H4 (cell line): ENCODE measurements around the gene CAPN12. TPM values are rescaled to one million over a fixed set of nuclear protein-coding genes. Genes with fewer than 3 reads are reported as not detected.
"Not testable (repeated sequence)": the region's sequence is repeated elsewhere in the genome, so short reads cannot be mapped to it uniquely, and the experiment has no call there.

ENCODE experiments used
- DNase-seq: peaks from one replicate; pipeline ENCODE4 v3.0.0-alpha.2; 2015; ENCODE audit warnings: low spot score
- total RNA-seq: library from RNA; depleted of rRNA; stranded (reverse); fragments of >200 nt; shearing (Covaris generic); gene quantifications from 2 replicates; pipeline ENCODE4 v1.2.3, GENCODE V29; 2014

Gene CAPN12
- total RNA-seq, 1 experiment from 2014 or later: not detected

DNA sequence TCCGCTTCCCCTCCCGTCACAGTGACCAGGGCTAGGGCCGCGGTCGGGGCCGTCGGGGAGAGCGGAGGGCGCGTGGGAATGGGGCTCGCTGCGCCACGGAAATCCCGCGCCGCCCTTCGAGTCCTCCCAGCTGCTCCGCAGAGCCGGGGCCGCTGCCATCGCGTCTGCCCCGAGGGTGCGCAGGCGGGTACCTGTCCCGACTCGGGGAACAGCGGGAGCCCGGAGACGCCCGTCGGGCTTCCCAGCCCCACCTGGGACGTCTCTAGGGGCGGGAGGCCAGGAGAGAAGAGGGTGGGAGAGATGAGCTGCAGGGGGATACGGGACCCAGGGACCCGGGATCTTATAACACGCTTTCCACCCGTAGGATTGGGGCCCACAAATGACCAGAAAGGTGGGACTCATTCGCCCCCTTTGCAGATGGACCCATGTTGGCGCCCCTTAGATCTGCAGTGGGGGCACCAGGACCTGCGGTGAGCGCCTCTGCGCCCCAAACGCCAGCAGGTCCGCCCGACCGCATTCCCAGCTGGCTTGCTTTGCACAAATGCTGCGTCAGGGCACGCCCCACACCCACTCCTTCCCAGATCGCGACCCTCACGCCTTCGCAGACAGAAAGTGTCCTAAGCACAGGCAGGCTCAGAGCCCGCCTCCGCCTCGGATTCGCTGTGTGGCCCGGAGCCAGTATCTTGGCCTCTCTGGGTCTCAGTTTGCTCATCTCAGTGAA, 26.1 kb upstream of the CAPN12 start:
- DNase-seq: not testable (repeated sequence)

DNA sequence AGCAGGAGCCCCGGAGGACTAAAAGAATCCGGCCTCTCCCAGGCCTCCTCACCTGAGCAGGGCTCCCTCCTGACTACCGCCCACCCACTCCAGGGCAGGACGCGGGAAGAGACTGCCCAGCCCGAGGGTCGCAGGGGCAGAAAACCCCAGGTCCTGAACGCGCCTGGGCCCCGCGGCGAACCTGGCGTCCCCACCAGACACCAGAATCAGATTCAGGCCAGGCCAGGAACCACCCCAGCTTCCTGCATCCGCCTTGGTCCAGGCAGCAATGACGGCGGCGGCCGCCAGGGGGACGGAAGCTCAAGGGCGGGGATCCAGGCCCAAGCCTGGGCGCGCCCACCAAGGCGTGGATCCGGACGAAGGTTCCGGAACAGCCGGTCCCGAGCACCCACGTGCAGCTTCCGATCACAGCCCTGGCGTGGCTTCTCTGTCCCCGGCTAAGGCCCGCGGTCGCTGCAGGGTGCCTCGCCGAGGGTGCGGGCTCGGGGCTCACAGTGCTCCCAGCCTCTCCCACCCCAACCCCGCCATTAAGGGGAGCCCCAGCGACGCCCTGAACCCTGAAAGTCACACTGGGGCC, 25.4 kb upstream of the CAPN12 start:
- no peak for DNase-seq

DNA sequence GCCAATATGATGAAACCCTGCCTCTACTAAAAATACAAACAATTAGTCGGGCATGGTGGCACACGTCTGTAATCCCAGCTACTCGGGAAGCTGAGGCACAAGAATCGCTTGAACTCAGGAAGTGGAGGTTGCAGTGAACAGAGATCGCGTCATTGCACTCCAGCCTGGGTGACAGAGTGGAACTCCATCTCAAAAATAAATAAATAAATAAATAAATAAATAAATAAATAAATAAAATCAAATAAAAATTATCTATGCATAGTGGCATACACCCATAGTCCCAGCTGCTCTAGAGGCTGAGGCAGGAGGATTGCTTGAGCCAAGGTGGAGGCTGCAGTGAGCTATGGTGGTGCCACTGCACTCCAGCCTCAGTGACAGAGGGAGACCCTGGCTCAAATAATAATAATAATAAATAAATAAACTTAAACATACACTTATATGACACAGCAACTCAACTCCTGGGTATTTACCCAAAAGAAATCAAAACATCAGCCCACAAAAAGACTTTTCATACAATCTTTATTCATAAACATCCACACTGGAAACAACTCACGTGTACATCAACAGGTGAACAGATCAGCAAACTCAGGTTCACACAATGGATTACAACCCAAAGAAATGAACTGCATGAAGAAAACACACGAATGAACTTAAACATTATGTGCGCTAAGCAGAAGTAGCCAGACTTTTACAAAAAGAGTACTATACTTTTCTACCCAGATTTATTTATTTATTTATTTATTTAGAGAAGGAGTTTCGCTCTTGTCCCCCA, 22.2 kb upstream of the CAPN12 start:
- no peak for DNase-seq

DNA sequence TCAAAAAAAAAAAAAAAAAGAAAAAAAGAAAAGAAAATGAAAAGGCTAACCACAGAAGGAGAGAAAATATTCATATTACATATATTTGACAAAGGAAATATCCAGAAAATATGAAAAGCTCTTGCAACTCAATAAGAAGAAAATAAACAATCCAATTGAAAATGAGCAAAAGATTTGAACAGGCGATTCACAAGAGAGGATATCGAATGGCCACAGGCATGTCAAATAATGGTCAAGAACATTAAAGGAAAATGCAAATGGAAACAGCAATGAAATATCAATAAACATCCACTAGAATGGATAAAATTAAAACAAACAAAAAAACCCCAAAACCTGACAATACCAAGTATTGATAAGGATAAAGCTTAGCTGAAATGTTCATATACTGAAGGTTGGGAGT, 20.9 kb upstream of the CAPN12 start:
- DNase-seq: no peak

DNA sequence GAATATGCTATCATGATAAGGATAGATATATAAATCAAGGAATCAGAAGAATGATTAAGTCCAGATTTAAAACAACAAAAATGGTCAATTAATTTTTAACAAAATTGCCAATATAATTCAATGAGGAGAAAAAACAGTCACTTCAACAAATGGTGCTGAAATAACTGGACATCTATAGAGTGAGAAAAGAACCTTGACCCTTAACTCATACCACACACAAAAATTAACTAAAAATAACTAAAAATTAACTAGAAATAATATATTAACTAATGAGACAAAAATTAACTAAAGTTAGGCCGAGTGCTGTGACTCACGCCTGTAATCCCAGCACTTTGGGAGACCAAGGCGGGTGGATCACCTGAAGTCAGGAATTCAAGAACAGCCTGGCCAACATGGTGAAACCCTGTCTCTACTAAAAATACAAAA, 19.5 kb upstream of the CAPN12 start:
- DNase-seq: no peak

DNA sequence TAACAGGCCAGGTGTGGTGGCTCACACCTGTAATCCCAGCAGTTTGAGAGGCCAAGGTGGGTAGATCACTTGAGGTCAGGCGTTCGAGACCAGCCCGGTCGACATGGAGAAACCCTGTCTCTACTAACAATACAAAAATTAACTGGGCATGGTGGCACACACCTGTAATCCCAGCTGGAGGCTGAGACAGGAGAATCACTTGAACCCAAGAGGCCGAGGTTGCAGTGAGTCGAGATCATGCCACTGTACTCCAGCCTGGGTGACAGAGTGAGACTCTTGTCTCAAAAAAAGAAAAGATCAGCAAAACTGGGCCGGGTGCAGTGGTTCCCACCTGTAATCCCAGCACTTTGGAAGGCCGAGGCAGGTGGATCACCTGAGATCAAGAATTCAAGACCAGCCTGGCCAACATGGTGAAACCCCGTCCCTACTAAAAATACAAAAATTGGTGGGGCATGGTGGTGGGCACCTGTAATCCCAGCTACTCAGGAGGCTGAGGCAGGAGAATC, 17.7 kb upstream of the CAPN12 start:
- not testable (repeated sequence) for DNase-seq

DNA sequence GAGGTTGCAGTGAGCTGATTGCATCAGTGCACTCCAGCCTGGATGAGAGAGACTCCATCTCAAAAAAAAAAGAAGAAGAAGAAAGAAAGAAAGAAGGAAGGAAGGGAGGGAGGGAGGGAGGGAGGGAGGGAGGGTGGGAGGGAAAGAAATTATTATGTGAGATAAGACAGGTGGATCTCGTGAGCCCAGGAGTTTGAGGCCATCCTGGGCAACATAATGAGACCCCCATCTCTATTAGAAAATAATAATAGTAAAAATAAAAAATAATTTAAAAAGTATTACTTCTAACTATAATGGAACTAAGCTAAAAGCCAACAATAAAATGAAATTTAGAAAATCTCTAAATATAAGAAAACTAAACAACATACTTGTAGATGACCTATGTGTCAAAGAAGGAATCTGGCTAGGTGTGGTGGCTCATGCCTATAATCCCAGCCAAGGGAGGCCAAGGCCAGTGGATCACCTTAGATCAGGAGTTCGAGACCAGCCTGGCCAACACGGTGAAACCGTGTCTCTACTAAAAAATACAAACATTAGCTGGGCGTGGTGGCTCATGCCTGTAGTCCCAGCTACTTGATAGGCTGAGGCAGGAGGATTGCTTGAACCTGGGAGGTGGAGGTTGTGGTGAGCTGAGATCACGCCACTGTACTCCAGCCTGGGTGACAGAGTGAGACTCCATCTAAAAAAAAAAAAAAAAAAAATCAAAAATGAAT, 16.7 kb upstream of the CAPN12 start:
- not testable (repeated sequence) for DNase-seq

DNA sequence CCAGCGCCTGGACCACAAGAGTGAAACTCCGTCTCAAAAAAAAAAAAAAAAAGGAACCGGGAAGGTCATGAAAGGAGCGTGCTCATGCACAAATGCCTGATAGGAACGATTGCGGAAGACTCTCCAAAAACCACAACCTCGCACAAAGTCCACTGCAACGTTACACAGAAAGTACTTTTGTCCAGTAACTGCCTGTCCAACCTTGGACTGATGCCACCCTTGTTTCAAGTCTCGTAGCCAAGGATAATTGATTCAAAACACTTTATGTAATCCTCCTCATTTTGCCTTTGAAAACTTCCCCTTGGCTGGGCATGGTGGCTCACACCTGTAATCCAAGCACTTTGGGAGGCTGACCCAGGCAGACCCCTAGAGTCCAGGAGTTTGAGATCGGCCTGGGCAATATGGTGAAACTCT, 15.3 kb upstream of the CAPN12 start:
- DNase-seq: no peak

DNA sequence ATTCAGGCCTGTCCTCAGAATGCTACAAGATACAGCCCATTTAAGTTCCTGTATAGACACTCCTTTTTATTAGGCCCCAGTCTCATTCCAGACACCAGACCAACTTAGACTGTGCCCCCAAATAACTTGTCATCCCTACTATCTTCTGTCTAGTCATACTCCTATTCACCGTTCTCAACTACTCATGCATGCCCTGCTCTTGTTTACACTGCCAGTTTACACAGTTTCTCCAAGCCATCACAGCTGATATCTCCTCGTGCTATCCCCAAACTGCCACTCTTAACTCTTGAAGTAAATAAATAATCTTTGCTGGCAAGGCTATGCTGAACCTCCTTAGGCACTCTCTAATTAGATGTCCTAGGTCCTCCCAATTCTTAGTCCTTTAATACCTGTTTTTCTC, 9.9 kb upstream of the CAPN12 start:
- not testable (repeated sequence) for DNase-seq

DNA sequence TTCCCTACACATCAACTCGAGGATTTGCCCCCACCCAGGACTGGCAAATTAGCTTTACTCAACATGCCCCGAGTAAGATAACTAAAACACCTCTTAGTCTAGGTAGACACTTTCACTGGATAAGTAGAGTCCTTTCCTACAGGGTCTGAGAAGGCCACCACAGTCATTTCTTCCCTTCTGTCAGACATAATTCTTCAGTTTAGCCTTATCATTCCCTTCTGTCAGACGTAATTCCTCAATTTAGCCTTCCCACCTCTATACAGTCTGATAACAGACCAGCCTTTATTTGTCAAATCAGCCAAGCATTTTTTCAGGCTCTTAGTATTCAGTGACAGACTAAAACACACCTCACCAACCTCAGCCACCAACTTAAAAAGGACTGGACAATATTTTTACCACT, 9.5 kb upstream of the CAPN12 start:
- DNase-seq: not testable (repeated sequence)

DNA sequence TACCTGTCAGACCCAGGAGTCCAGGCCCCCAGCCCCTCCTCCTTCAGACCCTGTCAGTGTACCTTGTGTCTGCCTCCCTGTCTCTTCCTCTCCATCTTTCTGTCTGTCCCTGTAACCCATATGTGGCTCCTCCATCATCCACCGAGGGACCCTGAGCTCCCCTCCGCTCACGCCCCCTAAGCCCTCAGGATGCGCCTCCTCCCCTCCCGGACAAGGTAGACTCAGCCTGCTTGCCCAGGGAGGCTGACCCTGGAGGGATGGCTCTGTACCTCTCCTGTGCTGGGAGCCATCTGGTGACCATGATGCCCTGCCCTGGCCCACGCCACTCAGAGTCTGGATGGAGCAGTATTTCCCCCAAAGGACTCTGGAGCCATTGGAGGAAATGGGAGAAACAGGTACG, 1.0 kb upstream of the CAPN12 start:
- peak; percentile 21 for DNase-seq

DNA sequence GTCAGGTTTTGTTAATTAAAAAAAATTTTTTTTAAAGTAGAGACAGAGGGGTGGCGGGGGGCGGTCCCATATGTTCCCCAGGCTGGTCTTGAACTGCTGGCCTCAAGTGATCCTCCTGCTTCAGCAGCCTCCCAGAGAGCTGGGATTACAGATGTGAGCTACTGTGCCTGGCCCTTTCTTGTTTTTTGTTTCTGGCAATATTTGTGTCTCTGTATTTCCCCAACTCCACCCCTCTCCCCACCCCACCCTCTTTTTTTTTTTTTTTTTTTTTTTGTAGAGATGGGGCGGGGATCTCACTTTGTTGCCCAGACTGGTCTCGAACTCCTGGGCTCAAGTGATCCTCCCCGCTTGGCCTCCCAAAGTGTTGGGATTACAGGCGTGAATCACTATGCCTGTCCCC, 600 bp upstream of the CAPN12 start:
- DNase-seq: no peak

DNA sequence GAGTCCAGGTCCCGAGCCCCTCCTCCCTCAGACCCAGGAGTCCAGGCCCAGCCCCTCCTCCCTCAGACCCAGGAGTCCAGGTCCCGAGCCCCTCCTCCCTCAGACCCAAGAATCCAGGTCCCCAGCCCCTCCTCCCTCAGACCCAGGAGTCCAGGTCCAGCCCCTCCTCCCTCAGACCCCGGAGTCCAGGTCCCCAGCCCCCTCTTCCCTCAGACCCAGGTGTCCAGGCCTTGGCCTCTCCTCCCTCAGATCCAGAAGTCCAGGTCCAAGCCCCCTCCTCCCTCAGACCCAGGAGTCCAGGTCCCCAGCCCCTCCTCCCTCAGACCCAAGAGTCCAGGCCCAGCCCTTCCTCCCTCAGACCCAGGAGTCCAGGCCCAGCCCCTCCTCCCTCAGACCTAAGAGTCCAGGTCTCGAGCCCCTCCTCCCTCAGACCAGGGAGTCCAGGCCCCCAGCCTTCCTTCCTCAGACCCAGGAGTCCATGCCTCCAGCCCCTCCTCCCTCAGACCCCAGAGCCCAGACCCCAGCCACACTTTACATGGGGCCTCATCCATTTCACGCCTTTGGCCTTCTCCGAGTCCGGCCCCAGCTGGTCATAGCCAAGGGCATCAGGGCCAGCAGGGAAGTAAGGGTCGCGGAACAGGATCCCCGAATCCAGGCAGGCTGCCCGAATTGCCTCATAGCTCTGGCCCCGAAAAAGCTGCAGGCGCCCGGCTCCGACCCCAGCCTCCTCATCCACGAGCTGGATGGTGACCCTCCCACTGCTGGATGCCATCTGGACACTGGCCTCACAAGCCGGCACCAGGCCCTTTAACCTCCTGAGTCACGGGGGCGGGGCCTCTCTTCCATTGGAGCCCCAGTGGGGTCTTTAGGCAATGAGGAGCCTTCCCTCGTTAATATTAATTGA, 628 bp downstream of the CAPN12 start:
- DNase-seq: no peak

DNA sequence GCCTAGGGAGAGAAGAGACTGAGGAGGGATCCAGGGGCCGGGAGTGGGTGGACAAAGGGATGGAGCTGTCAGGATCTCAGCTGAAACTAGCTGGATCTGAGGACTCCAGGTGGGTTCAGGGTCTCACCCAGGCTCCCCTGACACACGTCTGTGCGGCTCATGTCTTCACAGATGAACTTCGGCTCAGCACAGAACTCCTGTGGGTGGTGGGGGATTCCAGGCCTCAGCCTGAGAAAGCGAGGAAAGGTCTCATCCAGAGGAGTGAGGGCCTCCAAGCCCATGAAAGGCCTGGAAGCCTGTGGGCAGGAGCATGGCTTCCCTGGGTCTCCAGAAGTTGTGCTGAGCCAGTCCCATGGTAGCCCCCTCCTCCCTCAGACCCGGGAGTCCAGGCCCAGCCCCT, 1.4 kb downstream of the CAPN12 start:
- DNase-seq: no peak

DNA sequence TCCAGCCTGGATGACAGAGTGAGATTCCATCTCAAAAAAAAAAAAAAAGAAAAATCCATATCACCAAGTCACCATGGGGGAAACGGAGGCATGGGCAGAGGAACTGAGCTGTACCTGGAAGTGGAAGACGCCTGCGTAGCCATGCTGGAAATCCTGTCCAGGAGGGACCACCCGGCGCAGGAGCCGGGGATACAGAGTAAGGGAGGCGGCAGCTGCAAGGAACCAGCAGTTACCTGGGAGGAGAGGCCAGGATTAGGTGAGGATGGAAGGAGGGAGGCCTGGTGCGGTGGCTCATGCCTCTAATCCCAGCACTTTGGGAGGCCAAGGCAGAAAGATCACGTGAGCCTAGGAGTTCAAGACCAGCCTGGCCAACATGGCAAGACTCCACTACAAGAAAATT, 2.0 kb downstream of the CAPN12 start:
- DNase-seq: no peak

DNA sequence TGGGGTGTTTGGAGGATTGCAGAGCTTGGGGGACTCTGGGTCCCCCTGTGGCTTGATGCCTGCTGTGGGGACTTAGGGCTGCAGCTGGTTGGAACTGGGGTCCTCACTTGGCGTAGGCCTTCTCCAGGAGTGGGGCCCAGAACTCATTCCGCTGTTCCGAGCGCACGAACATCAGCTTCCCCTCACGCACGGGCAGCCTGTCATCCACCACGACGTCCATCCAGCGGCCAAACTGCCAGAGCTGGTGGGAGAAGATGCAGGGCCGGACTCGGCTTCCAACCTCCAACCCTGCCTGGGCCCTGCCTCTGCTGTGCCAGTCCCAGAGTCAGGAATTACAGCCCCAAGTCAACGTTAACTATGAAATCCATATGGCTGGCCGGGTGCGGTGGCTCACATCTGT, 2.6 kb downstream of the CAPN12 start:
- no peak for DNase-seq

DNA sequence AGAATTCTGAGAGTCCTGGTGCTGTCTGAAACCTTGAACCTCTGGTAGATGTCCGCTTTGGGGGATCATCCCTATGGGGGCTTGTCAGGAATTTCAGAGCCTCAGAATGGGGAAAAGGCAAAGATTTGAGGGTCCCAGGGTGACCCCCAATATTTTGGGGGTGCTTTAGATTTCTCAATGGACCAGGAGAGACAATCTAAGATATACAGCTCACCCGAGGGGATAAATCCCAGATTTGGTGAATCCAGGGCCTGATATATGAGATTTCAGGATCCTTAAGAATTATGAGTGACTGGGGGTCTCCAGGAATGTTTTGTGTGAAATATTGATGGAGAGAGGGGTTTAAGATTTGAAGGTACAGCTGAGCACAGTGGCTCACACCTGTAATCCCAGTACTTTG, 3.3 kb downstream of the CAPN12 start:
- DNase-seq: no peak

DNA sequence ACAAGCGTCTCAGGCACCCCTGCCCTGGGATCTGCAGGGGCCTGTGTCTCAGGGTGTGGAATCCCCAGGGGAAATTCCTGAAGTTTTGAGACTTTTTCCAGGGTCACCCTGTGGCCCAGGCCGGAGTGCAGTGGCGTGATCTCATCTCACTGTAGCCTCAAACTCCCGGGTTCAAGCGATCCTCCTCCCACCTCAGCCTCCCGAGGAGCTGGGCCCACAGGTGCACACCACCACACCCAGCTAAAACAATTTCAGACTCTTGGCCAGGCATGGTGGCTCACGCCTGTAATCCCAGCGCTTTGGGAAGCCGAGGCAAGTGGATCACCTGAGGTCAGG, 4.0 kb downstream of the CAPN12 start:
- DNase-seq: no peak

DNA sequence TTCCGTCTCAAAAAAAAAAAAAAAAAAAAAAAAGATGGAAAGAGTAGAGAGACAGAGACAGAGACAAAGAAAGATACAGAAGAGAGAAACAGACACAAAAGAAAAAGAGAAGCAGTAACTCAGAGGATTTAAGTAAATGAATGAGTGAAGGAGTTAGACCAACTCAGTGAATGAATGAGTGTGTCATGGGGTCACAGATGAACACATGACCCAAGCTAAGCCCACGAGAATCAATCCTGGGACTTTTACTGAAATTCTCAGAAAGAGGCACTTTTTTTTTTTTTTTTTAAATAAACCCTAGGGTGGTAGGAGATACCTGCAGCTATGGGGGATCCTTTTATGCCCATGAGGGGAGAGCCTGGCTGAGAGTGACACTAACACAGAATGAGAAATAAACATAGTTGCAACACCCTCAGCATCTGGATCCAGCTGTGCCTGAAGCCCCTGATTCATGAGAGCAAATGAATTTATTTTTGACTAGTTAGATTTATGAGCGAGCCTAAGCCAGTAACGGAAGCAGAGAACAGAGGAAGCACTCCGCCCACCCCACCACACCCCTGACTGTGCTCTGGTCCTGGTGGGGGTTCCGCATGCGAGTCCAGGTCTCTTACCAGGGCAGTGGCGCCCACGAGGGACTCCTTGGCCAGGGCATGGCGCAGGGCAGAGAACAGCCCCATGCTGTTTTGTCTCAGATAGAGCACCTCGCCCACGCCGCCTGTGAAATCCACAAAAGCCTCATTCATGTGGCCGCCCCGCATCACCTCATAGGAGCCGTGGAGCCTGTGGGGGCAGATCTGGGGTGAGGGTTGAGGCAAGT, 4.6 kb downstream of the CAPN12 start:
- peak; percentile 19 for DNase-seq
